Loucy (cell line): Measurements from ENCODE around the gene HBD.
A peak's percentile ranks its signal among the peaks of the same experiment; 100 is the strongest.

ENCODE experiments used
- H2AFZ ChIP-seq: fragments of 200-600 bp; sonication (generic); 2 replicates; pipeline ENCODE4 v1.6.0; 2016; ENCODE audit warnings: antibody characterized with exemption, mild to moderate bottlenecking, low read length, moderate library complexity
- H3F3A ChIP-seq: fragments of 200-600 bp; 2 replicates; pipeline ENCODE4 v1.6.0; 2016; ENCODE audit warnings: antibody characterized with exemption, low read depth, mild to moderate bottlenecking
- H3K27me3 ChIP-seq: fragments of 200-600 bp; sonication (generic); 2 replicates; pipeline ENCODE4 v1.6.1; 2014; ENCODE audit warnings: low read length, mild to moderate bottlenecking; ENCODE audit not compliant: insufficient read depth, poor library complexity, severe bottlenecking
- H3K36me3 ChIP-seq: fragments of 200-600 bp; sonication (generic); 2 replicates; pipeline ENCODE4 v1.6.1; 2016; ENCODE audit warnings: low read length; ENCODE audit not compliant: insufficient read depth
- H3K4me1 ChIP-seq: fragments of 200-600 bp; sonication (generic); 2 replicates; pipeline ENCODE4 v1.5.1; 2014; ENCODE audit warnings: low read length, mild to moderate bottlenecking; ENCODE audit not compliant: insufficient read depth, poor library complexity, severe bottlenecking
- H3K4me2 ChIP-seq: fragments of 200-600 bp; sonication (generic); 2 replicates; pipeline ENCODE4 v1.6.0; 2014; ENCODE audit warnings: antibody characterized with exemption, low read length, low read depth, mild to moderate bottlenecking; ENCODE audit not compliant: poor library complexity, severe bottlenecking
- H3K4me3 ChIP-seq: fragments of 200-600 bp; sonication (generic); 2 replicates; pipeline ENCODE4 v1.5.1; 2014; ENCODE audit warnings: low read length, mild to moderate bottlenecking, mixed read lengths; ENCODE audit not compliant: poor library complexity, severe bottlenecking
- H3K79me2 ChIP-seq: fragments of 200-600 bp; sonication (generic); 2 replicates; pipeline ENCODE4 v1.6.1; 2014; ENCODE audit warnings: low read length; ENCODE audit not compliant: insufficient read depth
- H3K9ac ChIP-seq: fragments of 200-600 bp; sonication (generic); 2 replicates; pipeline ENCODE4 v1.6.0; 2014; ENCODE audit warnings: mild to moderate bottlenecking, low read depth, low read length, moderate library complexity; ENCODE audit not compliant: poor library complexity, severe bottlenecking
- H3K9me2 ChIP-seq: fragments of 200-600 bp; sonication (generic); replicated peaks from 2 replicates; pipeline ENCODE4 v1.6.1; 2016; ENCODE audit warnings: low read depth, low read length, mixed read lengths
- H3K9me3 ChIP-seq: fragments of 200-600 bp; sonication (generic); 2 replicates; pipeline ENCODE4 v1.6.1; 2014; ENCODE audit warnings: mild to moderate bottlenecking, antibody characterized with exemption, low read length, low read depth; ENCODE audit not compliant: insufficient read depth
- H4K20me1 ChIP-seq: fragments of 200-600 bp; sonication (generic); 2 replicates; pipeline ENCODE4 v1.6.0; 2014; ENCODE audit warnings: antibody characterized with exemption, low read length, mild to moderate bottlenecking; ENCODE audit not compliant: insufficient read depth, poor library complexity, severe bottlenecking
- CTCF ChIP-seq: fragments of 200-600 bp; sonication (generic); conservative IDR thresholded peaks from 2 replicates; pipeline ENCODE4 v1.5.1; 2014; ENCODE audit warnings: mild to moderate bottlenecking, antibody characterized with exemption, low read length
- EZH2phosphoT487 ChIP-seq: fragments of 200-600 bp; IDR thresholded peaks from 2 replicates; pipeline ENCODE4 v1.6.1; 2018; ENCODE audit warnings: antibody characterized with exemption, mild to moderate bottlenecking, moderate library complexity, borderline replicate concordance

Gene HBD

GRCh38 chr11:5229356-5229755, 4.9 kb downstream of the HBD start:
- Histone ChIP-seq H4K20me1 (no peaks in the 10 kb centered on the region), H3K9ac (no peak overlapping the region), H3K27me3 (no peaks in the 10 kb centered on the region), H3K9me2 (no peaks in the 10 kb centered on the region), H3K9me3 (no peaks in the 10 kb centered on the region), H3K4me1 (no peaks in the 10 kb centered on the region), H3K79me2 (no peaks in the 10 kb centered on the region), H3K4me3 (no peak overlapping the region), H3K4me2 (no peak overlapping the region), H3K36me3 (no peaks in the 10 kb centered on the region), H3F3A (no peaks in the 10 kb centered on the region), H2AFZ (peak overlapping the region; percentile 26; the same call in 1 of the 2 replicates)
- TF ChIP-seq CTCF = no peak
- no peak for TF ChIP-seq EZH2phosphoT487

DNA sequence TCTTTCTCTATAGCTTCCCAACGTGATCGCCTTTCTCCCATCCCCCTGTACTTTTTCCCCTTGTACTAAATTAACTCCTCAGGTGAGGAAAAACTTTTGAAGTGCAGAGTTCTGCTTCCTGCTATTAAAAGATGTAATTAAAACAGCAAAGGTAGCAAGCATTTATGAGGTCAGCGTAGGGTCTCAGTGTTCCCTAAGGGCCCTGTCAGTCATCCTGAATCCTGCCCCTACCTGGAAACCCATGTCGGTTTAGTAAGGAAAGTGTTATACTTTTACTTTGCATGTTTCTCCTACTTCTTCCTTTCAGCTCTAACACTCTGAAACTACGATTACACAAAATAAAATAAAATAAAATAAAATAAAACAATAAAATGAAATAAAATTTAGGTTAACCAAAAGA, 6.2 kb downstream of the HBD start:
- Histone ChIP-seq H3K9ac (no peak overlapping the region), H3K4me3 (no peak overlapping the region), H3K36me3 (no peaks in the 10 kb centered on the region), H2AFZ (no peak overlapping the region), H3F3A (no peaks in the 10 kb centered on the region), H3K4me2 (no peak overlapping the region), H3K27me3 (no peaks in the 10 kb centered on the region), H3K9me2 (no peaks in the 10 kb centered on the region), H3K9me3 (no peaks in the 10 kb centered on the region), H3K4me1 (no peaks in the 10 kb centered on the region), H4K20me1 (no peaks in the 10 kb centered on the region), H3K79me2 (no peaks in the 10 kb centered on the region)
- no peak for TF ChIP-seq CTCF
- TF ChIP-seq EZH2phosphoT487 = no peak

- H4K20me1 ChIP-seq = no peaks in the 10 kb centered on the region
- H3K36me3 ChIP-seq = no peaks in the 10 kb centered on the region
- H3K4me1 ChIP-seq = no peaks in the 10 kb centered on the region
- H3F3A ChIP-seq = no peaks in the 10 kb centered on the region
- H3K4me3 ChIP-seq = no peak overlapping the region
- no peaks in the 10 kb centered on the region for H3K9me2 ChIP-seq
- H2AFZ ChIP-seq = no peak overlapping the region
- no peak overlapping the region for H3K4me2 ChIP-seq
- no peak overlapping the region for H3K9ac ChIP-seq
- TF ChIP-seq CTCF (no peak), EZH2phosphoT487 (no peak)
- H3K27me3 ChIP-seq = no peaks in the 10 kb centered on the region
- H3K9me3 ChIP-seq = no peaks in the 10 kb centered on the region
- no peaks in the 10 kb centered on the region for H3K79me2 ChIP-seq
Measured at GRCh38 chr11:5227681-5228080, 6.6 kb downstream of the HBD start.
